Mononuclear cell (primary cell): Measurements from ENCODE around the gene GPN1. TPM values are rescaled to one million over a fixed set of nuclear protein-coding genes. Genes with fewer than 3 reads are reported as not detected.
"Not testable (repeated sequence)": the region's sequence is repeated elsewhere in the genome, so short reads cannot be mapped to it uniquely, and the experiment has no call there.

ENCODE experiments used
- H3K27me3 ChIP-seq: 2 replicates; pipeline ENCODE4 v1.6.0; 2011; ENCODE audit warnings: low read length, control low read depth; ENCODE audit not compliant: insufficient read depth
- H3K4me1 ChIP-seq: 2 replicates; pipeline ENCODE4 v1.5.1; 2011; ENCODE audit warnings: mild to moderate bottlenecking, low read length, control low read depth; ENCODE audit not compliant: insufficient read depth
- H3K4me3 ChIP-seq: 2 replicates; pipeline ENCODE4 v1.5.1; 2011; ENCODE audit warnings: mild to moderate bottlenecking, low read length, moderate library complexity
- H3K9me3 ChIP-seq: 2 replicates; pipeline ENCODE4 v1.5.1; 2011; ENCODE audit warnings: low read depth, mild to moderate bottlenecking, control low read depth, low read length
- total RNA-seq: library from RNA; depleted of rRNA; stranded (reverse); fragments of >200 nt; gene quantifications from one replicate; pipeline ENCODE4 v1.2.3, GENCODE V29; 2012

GPN1 gene
- total RNA-seq, 1 donor: 25.8 TPM

DNA sequence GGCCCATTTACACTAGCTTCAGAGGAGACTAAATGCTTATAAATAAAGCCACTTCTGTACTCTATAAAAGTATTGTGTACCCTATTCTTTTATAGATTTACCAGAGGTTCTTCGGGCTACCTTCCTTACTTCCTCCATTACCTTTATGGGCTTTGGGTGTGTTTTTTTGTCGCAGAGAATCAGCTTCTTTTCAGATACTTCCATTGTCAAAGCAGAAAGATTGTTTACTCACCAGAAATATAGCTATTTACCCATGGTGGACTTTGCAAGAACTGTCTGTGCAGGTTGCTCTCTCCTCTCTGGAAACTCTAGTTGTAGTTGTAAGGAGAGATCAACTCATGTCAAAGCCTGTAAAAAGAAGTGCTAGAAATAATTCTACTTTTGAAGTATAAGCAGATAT is 14.9 kb upstream of the GPN1 start:
- no peak overlapping the region for H3K4me3 ChIP-seq
- no peaks in the 10 kb centered on the region for H3K4me1 ChIP-seq
- H3K9me3 ChIP-seq: no peaks in the 10 kb centered on the region
- H3K27me3 ChIP-seq: no peaks in the 10 kb centered on the region

GRCh38 chr2:27615316-27615715 is 13.5 kb upstream of the GPN1 start:
- H3K27me3 ChIP-seq: no peaks in the 10 kb centered on the region
- no peaks in the 10 kb centered on the region for H3K9me3 ChIP-seq
- no peak overlapping the region for H3K4me3 ChIP-seq
- H3K4me1 ChIP-seq: no peaks in the 10 kb centered on the region

DNA sequence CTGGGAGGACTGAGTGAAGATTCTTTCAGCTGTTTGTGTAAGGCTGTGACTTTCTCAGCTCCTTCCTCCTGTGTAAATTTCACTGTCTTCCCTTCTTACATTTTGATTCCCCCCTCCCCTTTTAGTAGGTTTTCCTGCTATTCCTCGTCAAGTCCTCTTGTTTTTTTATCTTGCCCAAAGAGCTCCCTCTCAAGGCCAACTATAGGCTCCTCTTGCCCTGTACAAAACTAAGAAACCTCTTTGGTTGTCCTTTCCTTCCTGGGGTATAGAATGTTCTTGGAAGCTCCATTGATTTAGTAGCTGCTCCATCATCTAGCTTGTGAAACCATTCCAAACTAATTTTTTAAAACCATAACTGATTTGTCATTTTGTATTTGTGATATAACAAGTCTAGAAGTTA is 7.3 kb upstream of the GPN1 start:
- Histone ChIP-seq H3K9me3 (no peaks in the 10 kb centered on the region), H3K27me3 (no peaks in the 10 kb centered on the region), H3K4me1 (no peaks in the 10 kb centered on the region), H3K4me3 (no peak overlapping the region)

GRCh38 chr2:27622921-27623384 is 5.9 kb upstream of the GPN1 start:
- Histone ChIP-seq H3K9me3 (no peaks in the 10 kb centered on the region), H3K4me1 (peaks cover 13% of the 10 kb centered on the region), H3K4me3 (no peak overlapping the region)

GRCh38 chr2:27624943-27625342 is 3.9 kb upstream of the GPN1 start:
- no peaks in the 10 kb centered on the region for H3K9me3 ChIP-seq
- H3K27me3 ChIP-seq: no peaks in the 10 kb centered on the region
- no peak overlapping the region for H3K4me3 ChIP-seq
- peaks cover 26% of the 10 kb centered on the region for H3K4me1 ChIP-seq

More at GRCh38 chr2:27622921-27623384, 5.9 kb upstream of the GPN1 start:
- H3K27me3 ChIP-seq: no peaks in the 10 kb centered on the region

GRCh38 chr2:27626323-27626722 is 2.5 kb upstream of the GPN1 start:
- H3K27me3 ChIP-seq, H3K4me3 ChIP-seq, H3K9me3 ChIP-seq: not testable (repeated sequence)
- H3K4me1 ChIP-seq: peaks cover 30% of the 10 kb centered on the region

DNA sequence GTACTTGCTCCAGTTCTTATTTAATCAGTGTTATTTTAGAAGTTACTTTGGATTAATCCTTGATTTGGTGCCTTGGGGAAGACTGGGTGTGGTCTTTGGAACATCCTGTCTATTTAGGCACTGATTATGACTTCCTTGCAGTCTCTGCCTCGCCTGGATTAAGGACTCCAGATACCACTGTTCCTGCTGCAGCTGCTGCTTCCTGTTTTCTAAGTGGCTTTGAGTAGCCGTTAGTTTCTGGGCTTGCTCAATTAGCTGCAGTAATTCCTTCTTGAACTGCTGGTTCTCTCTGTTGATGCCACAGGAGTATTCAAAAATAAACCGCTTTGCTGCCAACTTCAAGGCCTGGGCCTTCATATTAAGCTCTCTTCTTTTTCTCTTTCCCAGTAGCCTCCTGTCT is 1.9 kb upstream of the GPN1 start:
- H3K27me3 ChIP-seq, H3K4me3 ChIP-seq, H3K9me3 ChIP-seq: not testable (repeated sequence)
- H3K4me1 ChIP-seq: peaks cover 30% of the 10 kb centered on the region

- H3K27me3 ChIP-seq: no peaks in the 10 kb centered on the region
- H3K4me1 ChIP-seq: peaks cover 30% of the 10 kb centered on the region
- no peaks in the 10 kb centered on the region for H3K9me3 ChIP-seq
- peak overlapping the region; percentile 88 for H3K4me3 ChIP-seq
Measured at GRCh38 chr2:27627963-27628766, 685 bp upstream of the GPN1 start.

GRCh38 chr2:27630257-27630656 is 1.4 kb downstream of the GPN1 start:
- not testable (repeated sequence) for H3K27me3 ChIP-seq, H3K4me3 ChIP-seq, H3K9me3 ChIP-seq
- peaks cover 30% of the 10 kb centered on the region for H3K4me1 ChIP-seq

GRCh38 chr2:27634291-27634690 is 5.4 kb downstream of the GPN1 start:
- no peaks in the 10 kb centered on the region for H3K9me3 ChIP-seq
- no peaks in the 10 kb centered on the region for H3K27me3 ChIP-seq
- peaks cover 10% of the 10 kb centered on the region for H3K4me1 ChIP-seq
- no peak overlapping the region for H3K4me3 ChIP-seq

DNA sequence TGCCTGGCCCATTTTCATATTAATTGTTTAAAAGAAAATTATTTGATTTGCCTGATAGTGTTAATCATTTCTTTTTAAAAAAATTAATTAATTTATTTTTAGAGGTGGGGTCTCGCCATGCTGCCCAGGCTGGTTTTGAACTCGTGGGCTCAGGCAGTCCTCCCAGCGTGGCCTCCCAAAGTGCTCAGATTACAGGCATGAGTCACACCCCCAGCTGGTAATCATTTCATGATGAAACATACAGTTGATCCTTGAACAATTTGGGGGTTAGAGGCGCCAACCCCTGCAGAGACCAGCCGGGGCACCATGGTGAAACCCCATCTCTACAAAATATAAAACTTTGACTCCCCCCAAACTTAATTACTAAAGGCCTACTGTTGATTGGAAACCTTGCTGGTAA is 7.9 kb downstream of the GPN1 start:
- no peak overlapping the region for H3K4me3 ChIP-seq
- no peaks in the 10 kb centered on the region for H3K4me1 ChIP-seq
- no peaks in the 10 kb centered on the region for H3K9me3 ChIP-seq
- no peaks in the 10 kb centered on the region for H3K27me3 ChIP-seq

DNA sequence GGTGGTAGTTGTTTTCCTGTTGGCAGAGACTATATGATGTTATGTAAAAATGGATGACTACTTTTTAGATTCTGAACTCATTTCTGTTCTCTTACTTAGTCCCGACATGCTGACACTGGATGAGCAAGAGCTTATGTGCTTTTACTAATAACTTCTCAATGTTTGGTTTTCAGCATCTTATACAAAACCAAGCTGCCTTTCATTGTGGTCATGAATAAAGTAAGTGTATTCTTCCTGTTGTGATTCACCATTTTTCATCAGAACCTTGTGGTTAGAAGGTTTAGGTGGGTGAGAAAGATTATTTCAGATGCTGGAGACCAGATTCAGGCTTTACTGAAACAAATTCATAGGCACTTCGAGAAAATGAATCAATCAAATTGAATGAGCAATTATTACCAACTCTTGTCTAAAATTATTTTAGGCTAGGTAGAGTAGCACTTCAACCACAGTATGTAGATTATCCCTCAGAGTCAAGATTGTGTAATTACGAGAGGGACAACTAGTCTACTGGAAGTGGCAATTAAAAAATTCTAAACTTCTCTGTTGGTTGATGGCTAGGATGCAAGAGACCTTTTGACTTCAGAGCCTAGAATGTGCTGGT is 9.3 kb downstream of the GPN1 start:
- Histone ChIP-seq H3K9me3 (no peaks in the 10 kb centered on the region), H3K4me1 (no peaks in the 10 kb centered on the region), H3K27me3 (no peaks in the 10 kb centered on the region), H3K4me3 (no peak overlapping the region)

- Histone ChIP-seq H3K9me3 (no peaks in the 10 kb centered on the region), H3K4me1 (no peaks in the 10 kb centered on the region), H3K27me3 (no peaks in the 10 kb centered on the region), H3K4me3 (no peak overlapping the region)
Measured at GRCh38 chr2:27638709-27639108, 9.9 kb downstream of the GPN1 start.

GRCh38 chr2:27640722-27641245 is 11.9 kb downstream of the GPN1 start:
- H3K27me3 ChIP-seq: no peaks in the 10 kb centered on the region
- H3K4me3 ChIP-seq: no peak overlapping the region
- no peaks in the 10 kb centered on the region for H3K9me3 ChIP-seq

GRCh38 chr2:27645197-27645596 is 16.3 kb downstream of the GPN1 start:
- no peaks in the 10 kb centered on the region for H3K27me3 ChIP-seq
- no peak overlapping the region for H3K4me3 ChIP-seq
- H3K4me1 ChIP-seq: no peaks in the 10 kb centered on the region
- H3K9me3 ChIP-seq: no peaks in the 10 kb centered on the region

More at GRCh38 chr2:27640722-27641245, 11.9 kb downstream of the GPN1 start:
- no peaks in the 10 kb centered on the region for H3K4me1 ChIP-seq
